ENCODE data around the gene TSPAN6.

TSPAN6 gene

GRCh38 chrX:100609591-100609990 is 27.0 kb downstream of the TSPAN6 start:
- Histone ChIP-seq H3K27me3 (replicated peaks in 2 of 5; ENCODE audit: control insufficient read depth in 4 of 5, insufficient read depth in 5 of 5, low read length in 4 of 5) (peaks cover 0 to 84% (median 45%) of the 10 kb centered on the region in 5 experiments), H3K4me3 (ENCODE audit: control insufficient read depth in 1 of 7, extremely low read depth in 1 of 7, insufficient read depth in 4 of 7, low read depth in 2 of 7, low read length in 6 of 7) (no peak overlapping the region), H3K36me3 (ENCODE audit: control insufficient read depth in 4 of 4, insufficient read depth in 4 of 4, low read length in 3 of 4) (no peaks in the 10 kb centered on the region), H3K4me1 (ENCODE audit: control extremely low read depth in 1 of 4, control insufficient read depth in 4 of 4, insufficient read depth in 4 of 4, low read length in 3 of 4) (peaks cover 0 to 14% (median 3%) of the 10 kb centered on the region in 4 experiments), H3K27ac (ENCODE audit: insufficient read depth in 1 of 2, low read depth in 1 of 2, low read length in 2 of 2, poor library complexity in 1 of 2, severe bottlenecking in 2 of 2) (no peak overlapping the region), H3K9me3 (ENCODE audit: control extremely low read depth in 1 of 5, control insufficient read depth in 4 of 5, insufficient read depth in 2 of 5, low read depth in 1 of 5, low read length in 4 of 5) (no peaks in the 10 kb centered on the region)
- CTCF ChIA-PET, result interaction anchor here (1.0 to 1.4 kb wide), 3 partner anchors 24 to 162 kb away, joined by 3 to 4 read pairs (median 3); no protein-coding TSS in a partner anchor
- POLR2A ChIA-PET, result interaction anchor here (0.7 kb wide), 1 partner anchor 98 kb away, joined by 3 read pairs; no protein-coding TSS in a partner anchor
- whole genome bisulfite sequencing (ENCODE audit: insufficient coverage), result 29% methylated on average over 1 of the region's 1 CpG
- peak in 1 of 3 donors; percentile 7 for DNase-seq

GRCh38 chrX:100606753-100607152 is 29.9 kb downstream of the TSPAN6 start:
- peak; percentile 34 to 67 (median 66) for DNase-seq
- peaks cover 0 to 14% (median 3%) of the 10 kb centered on the region in 4 experiments for H3K4me1 ChIP-seq (ENCODE audit: control extremely low read depth in 1 of 4, control insufficient read depth in 4 of 4, insufficient read depth in 4 of 4, low read length in 3 of 4)
- no peak overlapping the region for H3K4me3 ChIP-seq (ENCODE audit: control insufficient read depth in 1 of 7, extremely low read depth in 1 of 7, insufficient read depth in 4 of 7, low read depth in 2 of 7, low read length in 6 of 7)
- POLR2A ChIA-PET, result no interaction called here
- peaks cover 0 to 71% (median 42%) of the 10 kb centered on the region in 5 experiments for H3K27me3 ChIP-seq (replicated peaks in 2 of 5; ENCODE audit: control insufficient read depth in 4 of 5, insufficient read depth in 5 of 5, low read length in 4 of 5)
- no CpG with 5 or more reads among the region's 1 CpG for WGBS (ENCODE audit: insufficient coverage)
- H3K27ac ChIP-seq (ENCODE audit: insufficient read depth in 1 of 2, low read depth in 1 of 2, low read length in 2 of 2, poor library complexity in 1 of 2, severe bottlenecking in 2 of 2), result no peak overlapping the region
- H3K36me3 ChIP-seq (ENCODE audit: control insufficient read depth in 4 of 4, insufficient read depth in 4 of 4, low read length in 3 of 4), result no peaks in the 10 kb centered on the region
- CTCF ChIA-PET, result no interaction called here
- no peaks in the 10 kb centered on the region for H3K9me3 ChIP-seq (ENCODE audit: control extremely low read depth in 1 of 5, control insufficient read depth in 4 of 5, insufficient read depth in 2 of 5, low read depth in 1 of 5, low read length in 4 of 5)

GRCh38 chrX:100600758-100601157 is 35.8 kb downstream of the TSPAN6 start:
- ChIA-PET POLR2A (no interaction called here), CTCF (no interaction called here)
- H3K36me3 ChIP-seq (ENCODE audit: control insufficient read depth in 4 of 4, insufficient read depth in 4 of 4, low read length in 3 of 4), result no peaks in the 10 kb centered on the region
- peaks cover 0 to 79% (median 23%) of the 10 kb centered on the region in 5 experiments for H3K27me3 ChIP-seq (replicated peaks in 2 of 5; ENCODE audit: control insufficient read depth in 4 of 5, insufficient read depth in 5 of 5, low read length in 4 of 5)
- no peak for DNase-seq
- H3K4me3 ChIP-seq (ENCODE audit: control insufficient read depth in 1 of 7, extremely low read depth in 1 of 7, insufficient read depth in 4 of 7, low read depth in 2 of 7, low read length in 6 of 7), result no peak overlapping the region
- WGBS (ENCODE audit: insufficient coverage), result no CpG with 5 or more reads among the region's 1 CpG
- no peaks in the 10 kb centered on the region for H3K9me3 ChIP-seq (ENCODE audit: control extremely low read depth in 1 of 5, control insufficient read depth in 4 of 5, insufficient read depth in 2 of 5, low read depth in 1 of 5, low read length in 4 of 5)
- no peak overlapping the region for H3K27ac ChIP-seq (ENCODE audit: insufficient read depth in 1 of 2, low read depth in 1 of 2, low read length in 2 of 2, poor library complexity in 1 of 2, severe bottlenecking in 2 of 2)
- no peaks in the 10 kb centered on the region for H3K4me1 ChIP-seq (ENCODE audit: control extremely low read depth in 1 of 4, control insufficient read depth in 4 of 4, insufficient read depth in 4 of 4, low read length in 3 of 4)

GRCh38 chrX:100600340-100600739 is 36.3 kb downstream of the TSPAN6 start:
- peaks cover 0 to 79% (median 20%) of the 10 kb centered on the region in 5 experiments for H3K27me3 ChIP-seq (replicated peaks in 2 of 5; ENCODE audit: control insufficient read depth in 4 of 5, insufficient read depth in 5 of 5, low read length in 4 of 5)
- no peaks in the 10 kb centered on the region for H3K9me3 ChIP-seq (ENCODE audit: control extremely low read depth in 1 of 5, control insufficient read depth in 4 of 5, insufficient read depth in 2 of 5, low read depth in 1 of 5, low read length in 4 of 5)
- H3K27ac ChIP-seq (ENCODE audit: insufficient read depth in 1 of 2, low read depth in 1 of 2, low read length in 2 of 2, poor library complexity in 1 of 2, severe bottlenecking in 2 of 2), result no peak overlapping the region
- H3K4me1 ChIP-seq (ENCODE audit: control extremely low read depth in 1 of 4, control insufficient read depth in 4 of 4, insufficient read depth in 4 of 4, low read length in 3 of 4), result no peaks in the 10 kb centered on the region
- H3K4me3 ChIP-seq (ENCODE audit: control insufficient read depth in 1 of 7, extremely low read depth in 1 of 7, insufficient read depth in 4 of 7, low read depth in 2 of 7, low read length in 6 of 7), result no peak overlapping the region
- no peaks in the 10 kb centered on the region for H3K36me3 ChIP-seq (ENCODE audit: control insufficient read depth in 4 of 4, insufficient read depth in 4 of 4, low read length in 3 of 4)
- no peak for DNase-seq
- CTCF ChIA-PET, result no interaction called here
- POLR2A ChIA-PET, result no interaction called here

- no peaks in the 10 kb centered on the region for H3K4me1 ChIP-seq (ENCODE audit: control extremely low read depth in 1 of 4, control insufficient read depth in 4 of 4, insufficient read depth in 4 of 4, low read length in 3 of 4)
- 85% methylated on average over 8 of the region's 9 CpGs for WGBS (ENCODE audit: insufficient coverage)
- DNase-seq, result no peak
- ChIA-PET CTCF (interaction anchor here (0.9 kb wide), 1 partner anchor 21 kb away, joined by 3 read pairs; no protein-coding TSS in a partner anchor), POLR2A (no interaction called here)
- H3K9me3 ChIP-seq (ENCODE audit: control extremely low read depth in 1 of 5, control insufficient read depth in 4 of 5, insufficient read depth in 2 of 5, low read depth in 1 of 5, low read length in 4 of 5), result no peaks in the 10 kb centered on the region
- no peaks in the 10 kb centered on the region for H3K36me3 ChIP-seq (ENCODE audit: control insufficient read depth in 4 of 4, insufficient read depth in 4 of 4, low read length in 3 of 4)
- H3K4me3 ChIP-seq (ENCODE audit: control insufficient read depth in 1 of 7, extremely low read depth in 1 of 7, insufficient read depth in 4 of 7, low read depth in 2 of 7, low read length in 6 of 7), result no peak overlapping the region
- peaks cover 0 to 77% (median 18%) of the 10 kb centered on the region in 5 experiments for H3K27me3 ChIP-seq (replicated peaks in 2 of 5; ENCODE audit: control insufficient read depth in 4 of 5, insufficient read depth in 5 of 5, low read length in 4 of 5)
- no peak overlapping the region for H3K27ac ChIP-seq (ENCODE audit: insufficient read depth in 1 of 2, low read depth in 1 of 2, low read length in 2 of 2, poor library complexity in 1 of 2, severe bottlenecking in 2 of 2)
Observed at GRCh38 chrX:100599456-100599855, 37.1 kb downstream of the TSPAN6 start.

GRCh38 chrX:100596601-100597000 is 40.0 kb downstream of the TSPAN6 start:
- ChIA-PET CTCF (no interaction called here), POLR2A (no interaction called here)
- WGBS (ENCODE audit: insufficient coverage), result no CpG with 5 or more reads among the region's 2 CpGs
- Histone ChIP-seq H3K4me3 (ENCODE audit: control insufficient read depth in 1 of 7, extremely low read depth in 1 of 7, insufficient read depth in 4 of 7, low read depth in 2 of 7, low read length in 6 of 7) (no peak overlapping the region), H3K4me1 (ENCODE audit: control extremely low read depth in 1 of 4, control insufficient read depth in 4 of 4, insufficient read depth in 4 of 4, low read length in 3 of 4) (no peaks in the 10 kb centered on the region), H3K27ac (ENCODE audit: insufficient read depth in 1 of 2, low read depth in 1 of 2, low read length in 2 of 2, poor library complexity in 1 of 2, severe bottlenecking in 2 of 2) (no peak overlapping the region), H3K36me3 (ENCODE audit: control insufficient read depth in 4 of 4, insufficient read depth in 4 of 4, low read length in 3 of 4) (no peaks in the 10 kb centered on the region), H3K27me3 (replicated peaks in 2 of 5; ENCODE audit: control insufficient read depth in 4 of 5, insufficient read depth in 5 of 5, low read length in 4 of 5) (peaks cover 3 to 92% (median 26%) of the 10 kb centered on the region in 5 experiments), H3K9me3 (ENCODE audit: control extremely low read depth in 1 of 5, control insufficient read depth in 4 of 5, insufficient read depth in 2 of 5, low read depth in 1 of 5, low read length in 4 of 5) (no peaks in the 10 kb centered on the region)
- DNase-seq, result no peak

GRCh38 chrX:100593581-100593980 is 43.0 kb downstream of the TSPAN6 start:
- Histone ChIP-seq H3K4me3 (ENCODE audit: control insufficient read depth in 1 of 7, extremely low read depth in 1 of 7, insufficient read depth in 4 of 7, low read depth in 2 of 7, low read length in 6 of 7) (no peak overlapping the region), H3K36me3 (ENCODE audit: control insufficient read depth in 4 of 4, insufficient read depth in 4 of 4, low read length in 3 of 4) (no peaks in the 10 kb centered on the region), H3K9me3 (ENCODE audit: control extremely low read depth in 1 of 5, control insufficient read depth in 4 of 5, insufficient read depth in 2 of 5, low read depth in 1 of 5, low read length in 4 of 5) (no peaks in the 10 kb centered on the region), H3K27me3 (replicated peaks in 2 of 5; ENCODE audit: control insufficient read depth in 4 of 5, insufficient read depth in 5 of 5, low read length in 4 of 5) (peaks cover 3 to 97% (median 40%) of the 10 kb centered on the region in 5 experiments), H3K27ac (ENCODE audit: insufficient read depth in 1 of 2, low read depth in 1 of 2, low read length in 2 of 2, poor library complexity in 1 of 2, severe bottlenecking in 2 of 2) (no peak overlapping the region), H3K4me1 (ENCODE audit: control extremely low read depth in 1 of 4, control insufficient read depth in 4 of 4, insufficient read depth in 4 of 4, low read length in 3 of 4) (no peaks in the 10 kb centered on the region)
- WGBS (ENCODE audit: insufficient coverage), result 30% methylated on average over 2 of the region's 2 CpGs
- no peak for DNase-seq
- ChIA-PET POLR2A (no interaction called here), CTCF (no interaction called here)

Measured in common myeloid progenitor, CD34-positive (primary cell).